NCI-H2196 (cell line): ENCODE measurements around the gene PRSS8.
"Not testable (repeated sequence)": the region's sequence is repeated elsewhere in the genome, so short reads cannot be mapped to it uniquely, and the experiment has no call there.

ENCODE experiments used
- DNase-seq: peaks from one replicate; lab custom pipeline; 2025; ENCODE audit not compliant: unreplicated experiment; lab: John Stamatoyannopoulos, UW

The PRSS8 gene

DNA sequence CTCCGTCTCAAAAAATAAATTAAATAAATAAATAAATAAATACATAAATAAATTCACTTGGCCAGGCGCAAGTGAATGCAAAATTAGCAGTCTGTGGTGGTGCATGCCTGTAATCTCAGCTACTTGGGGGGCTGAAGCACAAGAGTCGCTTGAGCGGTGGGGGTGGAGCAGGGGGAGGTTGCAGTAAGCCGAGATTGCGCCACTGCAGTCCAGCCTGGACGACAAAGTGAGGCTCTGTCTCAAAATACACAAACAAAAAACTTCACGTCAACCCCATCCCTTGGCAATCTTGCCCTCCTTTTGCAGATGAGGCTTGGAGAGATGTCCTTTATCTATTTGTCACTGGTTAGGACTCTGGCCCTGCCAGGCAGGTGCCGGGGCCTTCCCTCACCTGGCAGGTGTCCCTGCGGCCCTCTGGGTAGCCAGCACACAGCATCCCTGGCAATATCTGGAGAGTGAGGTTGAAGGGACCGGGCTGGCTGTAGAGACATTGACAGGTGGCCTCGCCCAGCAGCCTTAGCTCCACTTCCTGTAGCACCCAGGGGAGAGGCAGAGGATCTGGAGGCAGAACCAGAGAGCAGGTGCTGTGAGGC is 10.0 kb upstream of the PRSS8 start:
- DNase-seq = no peak

DNA sequence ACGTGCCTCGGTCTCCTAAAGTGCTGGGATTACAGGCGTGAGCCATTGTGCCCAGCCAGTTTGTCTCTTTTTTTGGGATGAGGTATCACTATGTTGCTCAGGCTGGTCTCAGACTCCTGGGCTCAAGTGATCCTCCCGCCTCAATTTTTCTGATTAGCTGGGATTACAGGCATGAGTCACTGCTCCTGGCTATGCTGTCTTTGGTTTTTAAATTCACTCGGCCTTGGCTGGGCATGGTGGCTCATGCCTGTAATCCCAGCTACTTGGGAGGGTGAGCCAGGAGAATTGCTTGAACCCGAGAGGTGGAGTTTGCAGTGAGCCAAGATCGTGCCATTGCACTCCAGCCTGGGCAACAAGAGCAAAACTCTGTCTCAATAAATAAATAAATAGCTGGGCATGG is 8.9 kb upstream of the PRSS8 start:
- not testable (repeated sequence) for DNase-seq

DNA sequence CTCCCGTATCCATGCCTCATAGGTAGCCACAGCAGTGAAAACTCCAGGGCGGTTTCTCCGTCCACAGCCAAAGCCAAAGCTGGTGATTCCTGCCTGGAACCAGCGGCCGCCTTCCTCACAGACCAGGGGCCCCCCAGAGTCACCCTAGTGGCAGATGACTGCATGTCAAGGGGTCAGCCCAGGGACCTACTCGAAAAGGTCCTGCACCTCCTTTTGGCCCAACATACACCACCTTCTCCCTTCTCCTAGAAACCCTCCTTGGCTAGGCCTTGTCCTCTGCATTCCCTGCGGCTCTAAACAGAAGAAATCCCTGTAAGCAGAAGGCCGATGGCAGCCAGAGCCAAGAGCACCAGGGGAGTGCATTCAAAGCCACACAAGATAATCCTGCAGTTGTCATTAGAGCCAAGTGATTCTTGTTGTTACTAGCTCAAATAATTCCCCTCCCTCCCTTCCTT is 8.2 kb upstream of the PRSS8 start:
- DNase-seq = no peak

DNA sequence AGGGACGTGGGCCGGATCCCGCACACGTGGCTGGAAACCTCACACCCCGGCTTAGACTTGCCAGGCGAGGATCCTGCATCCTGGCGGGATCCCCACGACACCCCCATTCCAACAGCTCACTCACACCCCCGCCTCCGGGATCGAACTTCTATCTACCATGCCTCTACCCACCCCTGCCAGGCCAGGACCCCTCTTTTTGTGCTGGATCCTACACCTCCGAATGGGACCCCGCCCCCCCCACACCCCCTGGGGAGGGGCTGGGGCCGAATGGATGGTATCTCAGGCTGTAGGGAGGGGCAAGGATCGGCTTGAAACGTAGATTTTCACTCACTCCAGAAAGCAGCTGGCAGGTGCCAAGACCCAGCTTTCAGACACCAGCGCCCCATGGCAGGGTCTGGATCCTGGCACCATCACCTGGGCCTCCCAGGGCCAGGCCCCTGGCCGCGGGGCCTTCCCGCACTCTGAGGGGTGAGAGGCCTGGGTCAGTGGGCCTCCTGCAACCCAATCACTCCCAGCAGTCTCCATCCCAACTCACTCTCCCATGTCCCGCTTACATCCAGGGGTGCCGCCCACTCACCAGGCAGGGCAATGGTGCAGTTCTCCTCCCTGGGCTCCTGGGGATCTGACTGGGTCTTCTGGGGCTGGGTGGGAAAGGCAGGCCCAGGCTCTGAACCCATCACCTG is 7.6 kb upstream of the PRSS8 start:
- DNase-seq = no peak

DNA sequence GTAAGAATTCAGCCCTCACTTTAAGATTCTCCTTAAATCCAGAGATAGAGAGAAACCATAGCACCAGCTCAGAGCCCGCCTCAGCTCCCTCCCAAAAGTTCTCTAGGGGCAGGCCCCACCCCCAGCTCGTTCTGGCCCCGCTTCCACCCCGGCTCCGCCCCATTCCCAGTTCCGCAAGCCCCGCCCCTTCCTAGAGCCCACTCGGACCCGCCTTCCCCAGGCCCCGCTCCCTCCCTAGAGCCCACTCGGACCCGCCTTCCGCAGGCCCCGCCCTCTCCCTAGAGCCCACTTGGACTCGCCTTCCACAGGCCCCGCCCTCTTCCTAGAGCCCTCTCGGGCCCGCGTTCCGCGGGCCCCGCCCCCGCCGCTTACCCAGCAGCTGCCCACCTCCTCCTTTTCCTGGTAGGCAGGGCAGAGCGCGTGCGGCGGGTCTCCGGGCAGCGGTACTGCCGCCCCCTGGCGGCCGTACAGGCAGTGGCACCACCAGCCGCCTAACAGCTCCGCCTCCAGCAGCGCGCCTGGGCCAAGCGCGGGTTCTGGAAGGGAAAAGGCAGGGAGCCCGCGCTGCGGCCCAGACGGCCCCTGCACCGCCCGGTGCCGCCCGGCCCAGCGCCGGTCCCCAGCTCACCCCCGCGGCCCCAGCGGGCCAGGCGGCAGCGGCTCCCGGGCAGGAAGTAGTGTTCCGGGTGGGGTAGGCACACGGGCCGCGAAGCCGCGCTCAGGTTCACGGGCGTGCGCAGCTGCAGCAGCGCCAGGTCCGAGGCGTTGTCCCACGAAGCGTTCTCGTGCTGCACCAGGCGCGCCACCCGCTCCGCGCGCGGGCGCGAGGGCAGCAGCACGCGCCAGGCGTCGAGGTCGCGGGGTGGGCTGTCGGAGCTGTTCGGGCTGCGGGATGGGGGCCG is 6.8 kb upstream of the PRSS8 start:
- DNase-seq = peak; percentile 100

DNA sequence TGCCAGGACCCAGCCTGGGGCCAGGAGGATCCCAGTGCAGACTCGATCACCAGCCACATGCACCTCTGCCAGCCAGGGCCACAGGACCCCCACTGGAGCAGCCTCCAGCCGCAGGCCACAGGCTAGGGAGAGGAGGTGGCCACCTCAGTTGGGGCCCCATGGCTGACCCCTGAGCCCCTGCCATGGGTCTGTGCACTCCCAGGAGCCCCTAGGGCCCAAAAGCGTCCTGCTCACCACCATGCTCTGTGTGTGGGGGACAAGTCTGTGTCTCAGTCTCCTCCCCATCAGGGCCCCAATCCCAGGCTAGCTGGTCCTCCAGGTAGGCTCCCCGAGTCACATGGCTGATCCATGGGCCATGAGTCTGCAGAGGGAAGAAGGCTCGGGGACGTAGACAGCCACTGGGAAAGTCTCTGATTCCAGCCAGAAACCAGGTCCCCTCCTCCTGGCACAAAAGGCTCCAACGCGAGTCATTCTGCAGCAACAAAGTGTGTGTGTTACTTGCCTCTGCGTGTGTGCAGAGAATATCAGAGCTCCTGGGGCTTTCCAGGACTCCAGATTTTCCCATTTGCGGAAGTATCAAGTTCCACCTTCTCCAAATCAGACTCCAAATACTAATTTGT is 6.1 kb upstream of the PRSS8 start:
- DNase-seq = no peak

DNA sequence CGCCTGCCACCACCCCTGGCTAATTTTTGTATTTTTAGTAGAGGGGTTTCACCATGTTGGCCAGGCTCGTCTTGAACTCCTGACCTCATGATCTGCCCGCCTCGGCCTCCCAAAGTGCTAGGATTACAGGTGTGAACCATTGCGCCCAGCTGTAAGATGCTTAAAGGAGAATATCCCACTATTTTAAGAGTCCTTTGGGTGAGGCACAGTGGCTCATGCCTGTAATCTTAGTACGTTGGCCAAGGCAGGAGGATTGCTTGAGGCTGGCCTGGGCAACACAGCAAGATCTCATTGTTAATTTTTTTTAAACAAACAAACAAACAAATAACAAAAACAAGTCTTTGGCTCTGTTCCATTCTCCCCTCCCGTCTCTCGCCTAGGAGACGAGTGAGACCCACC is 5.5 kb upstream of the PRSS8 start:
- not testable (repeated sequence) for DNase-seq

DNA sequence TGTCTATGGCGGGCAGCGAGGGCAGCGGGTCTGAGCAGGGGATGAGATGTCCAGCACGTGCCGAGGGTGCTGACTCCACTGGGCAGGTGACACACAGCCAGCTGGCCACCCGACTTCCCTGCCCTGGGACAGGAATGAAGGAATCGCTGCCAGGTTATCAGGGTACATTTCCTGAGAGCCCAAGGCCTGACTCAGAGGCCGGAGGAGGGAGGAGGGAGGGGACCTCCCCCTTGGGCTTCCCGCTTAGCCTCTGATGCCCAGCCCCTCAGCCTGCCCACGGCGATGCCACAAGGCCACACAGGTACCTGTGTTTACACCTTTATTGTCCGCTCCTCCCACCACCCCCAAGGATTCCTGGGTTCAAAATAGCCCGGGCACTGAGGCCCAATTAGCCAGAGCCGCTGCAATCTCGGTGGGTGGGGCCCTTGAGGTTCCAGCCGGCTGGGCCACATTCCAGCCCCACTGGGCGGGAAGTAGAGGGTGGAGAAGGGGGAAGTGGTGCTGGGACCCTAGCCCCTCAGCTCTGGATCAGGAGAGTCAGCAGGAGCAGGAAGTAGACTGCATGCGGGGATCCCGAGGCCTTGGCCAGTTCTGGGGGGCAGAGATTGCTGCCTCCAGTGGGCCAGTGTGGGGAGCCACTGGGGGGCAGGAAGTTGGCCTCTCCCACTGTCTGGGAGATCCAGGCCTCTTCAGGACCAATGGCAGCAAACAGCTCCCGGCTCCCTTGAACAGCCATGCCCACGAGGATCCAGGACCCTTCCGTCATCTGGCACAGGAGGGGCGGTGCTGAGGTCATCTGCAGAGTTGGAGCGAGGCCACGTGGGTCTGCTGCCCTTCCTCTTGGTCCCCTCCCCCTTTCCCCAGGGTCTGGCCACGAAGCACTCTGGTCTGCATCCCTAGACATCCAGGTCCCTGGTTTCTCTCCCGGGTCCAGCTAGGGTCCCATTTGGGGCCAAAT is 3.4 kb upstream of the PRSS8 start:
- no peak for DNase-seq

DNA sequence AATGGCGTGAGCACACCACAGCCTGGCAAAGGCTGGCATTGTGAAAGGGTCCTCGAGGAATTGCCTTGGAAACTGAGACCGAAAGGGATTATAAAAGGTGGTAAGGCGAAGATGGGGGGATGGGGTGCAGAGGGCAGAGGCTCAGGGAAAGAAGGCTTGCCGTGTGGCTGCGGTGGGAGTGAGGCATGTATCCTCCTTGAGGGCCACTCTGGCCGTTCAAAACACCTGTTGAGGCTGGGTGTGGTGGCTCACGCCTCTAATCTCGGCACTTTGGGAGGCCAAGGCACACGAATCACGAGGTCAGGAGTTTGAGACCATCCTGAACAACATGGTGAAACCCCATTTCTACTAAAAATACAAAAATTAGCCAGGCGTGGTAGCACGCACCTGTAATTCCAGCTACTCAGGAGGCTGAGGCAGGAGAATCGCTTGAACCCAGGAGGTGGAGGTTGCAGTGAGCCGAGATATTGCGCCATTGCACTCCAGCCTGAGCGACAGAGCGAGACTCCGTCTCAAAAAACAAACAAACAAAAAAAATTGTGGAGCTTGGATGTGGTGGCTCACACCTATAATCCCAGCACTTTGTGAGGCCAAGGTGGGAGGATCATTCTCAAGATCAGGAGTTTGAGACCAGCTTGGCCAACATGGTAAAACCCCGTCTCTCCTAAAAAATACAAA is 1.4 kb upstream of the PRSS8 start:
- not testable (repeated sequence) for DNase-seq

DNA sequence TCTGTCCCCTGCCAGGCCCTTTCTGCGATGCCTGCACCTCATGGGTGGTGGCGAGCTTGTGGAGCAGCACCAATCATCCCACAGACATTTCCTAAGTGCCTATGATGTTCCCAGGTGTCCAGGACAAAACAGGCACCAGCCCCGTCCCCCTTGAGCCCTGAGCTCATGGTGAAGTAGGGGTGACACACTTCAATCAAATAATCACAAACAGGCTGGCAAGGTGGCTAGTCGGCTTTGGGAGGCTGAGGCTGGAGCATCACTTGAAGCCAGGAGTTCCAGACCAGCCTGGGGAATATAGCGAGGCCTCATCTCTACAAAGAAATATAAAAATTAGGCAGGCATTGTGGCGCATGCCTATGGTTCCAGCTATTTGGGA is 748 bp upstream of the PRSS8 start:
- no peak for DNase-seq

DNA sequence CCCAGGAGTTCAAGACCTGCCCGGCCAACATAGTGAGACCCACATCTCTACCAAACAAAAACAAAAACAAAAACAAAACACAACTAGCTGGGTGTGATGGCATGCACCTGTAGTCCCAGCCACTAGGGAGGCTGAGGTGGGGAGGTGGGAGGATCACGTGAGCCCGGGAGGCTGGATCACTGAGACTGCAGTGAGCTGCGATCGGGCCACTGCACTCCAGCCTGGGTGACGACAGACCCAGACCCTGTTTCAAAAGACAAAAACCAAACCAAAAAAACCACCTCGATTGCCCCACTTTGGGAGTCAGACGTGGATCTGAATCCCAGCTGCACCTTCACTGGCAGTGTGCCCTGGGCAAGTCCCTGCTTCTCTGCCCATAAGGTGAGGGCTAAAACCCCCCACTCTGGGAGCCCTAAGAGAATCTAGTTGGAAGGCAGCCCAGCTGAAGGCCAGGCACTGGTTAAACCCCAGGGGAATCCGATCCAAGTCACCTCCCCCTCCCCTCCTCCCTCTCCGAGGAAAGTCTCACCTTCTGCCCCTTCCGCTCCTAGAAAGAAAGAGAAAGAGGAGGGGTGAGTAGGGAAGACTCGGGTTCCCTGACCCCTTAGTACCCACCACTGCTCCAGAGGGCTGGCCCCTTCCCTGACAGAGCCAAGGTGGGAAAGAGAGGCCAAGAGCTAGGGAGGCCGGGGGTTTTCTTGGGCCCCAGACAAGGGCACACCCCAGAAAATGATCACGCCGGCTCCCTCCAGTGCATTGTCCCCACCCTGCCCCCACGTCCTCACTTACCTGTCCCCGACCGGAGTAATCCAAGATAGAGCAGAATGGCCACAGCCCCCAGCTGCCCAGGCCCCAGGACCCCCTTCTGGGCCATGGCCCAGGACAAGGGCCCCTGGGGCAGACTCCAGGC is 647 bp downstream of the PRSS8 start:
- DNase-seq = peak; percentile 61

DNA sequence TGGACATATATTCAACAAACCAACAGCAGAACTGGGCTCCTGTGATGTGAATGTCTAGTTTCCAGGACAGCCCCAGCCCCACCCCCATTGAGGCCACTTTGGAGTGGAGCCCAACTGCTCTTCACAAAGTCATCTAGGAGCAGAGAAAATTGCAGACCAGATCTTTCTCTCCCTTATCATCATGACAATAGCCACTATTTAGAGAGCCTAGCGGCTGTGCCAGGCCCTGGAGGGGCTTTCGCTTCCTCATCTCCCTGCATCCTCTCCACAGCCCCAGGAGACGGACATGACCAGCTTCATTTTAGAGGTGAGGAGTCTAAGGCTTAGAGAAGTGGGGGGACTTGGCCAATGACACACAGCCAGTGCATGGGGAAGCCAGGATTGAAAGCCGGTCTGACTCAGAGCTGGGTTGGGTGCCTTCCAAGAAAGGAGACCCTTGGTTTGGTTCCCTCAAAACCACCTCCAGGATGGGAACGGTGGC is 1.4 kb downstream of the PRSS8 start:
- peak; percentile 30 for DNase-seq

DNA sequence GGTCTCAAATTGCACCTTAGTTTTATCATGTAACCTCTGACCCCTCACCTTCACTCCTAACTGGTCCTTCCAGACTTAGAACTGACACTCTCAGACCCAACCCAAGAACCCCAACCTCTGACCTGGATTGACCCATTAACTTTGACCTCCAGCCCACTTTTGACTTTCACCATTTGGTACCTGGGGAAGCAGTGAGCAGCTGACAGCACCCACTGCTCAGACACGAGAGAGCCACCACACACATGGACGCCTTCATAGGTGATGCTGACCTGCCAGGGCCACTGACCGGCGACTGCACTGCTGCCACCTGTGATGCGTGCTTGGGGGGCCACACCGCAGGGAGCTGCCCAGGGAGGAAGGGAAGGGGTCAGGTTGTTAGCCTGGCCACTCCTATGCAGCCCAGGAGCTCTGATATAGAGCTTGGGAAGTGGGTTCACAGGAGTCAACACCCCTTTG is 2.5 kb downstream of the PRSS8 start:
- DNase-seq = no peak

DNA sequence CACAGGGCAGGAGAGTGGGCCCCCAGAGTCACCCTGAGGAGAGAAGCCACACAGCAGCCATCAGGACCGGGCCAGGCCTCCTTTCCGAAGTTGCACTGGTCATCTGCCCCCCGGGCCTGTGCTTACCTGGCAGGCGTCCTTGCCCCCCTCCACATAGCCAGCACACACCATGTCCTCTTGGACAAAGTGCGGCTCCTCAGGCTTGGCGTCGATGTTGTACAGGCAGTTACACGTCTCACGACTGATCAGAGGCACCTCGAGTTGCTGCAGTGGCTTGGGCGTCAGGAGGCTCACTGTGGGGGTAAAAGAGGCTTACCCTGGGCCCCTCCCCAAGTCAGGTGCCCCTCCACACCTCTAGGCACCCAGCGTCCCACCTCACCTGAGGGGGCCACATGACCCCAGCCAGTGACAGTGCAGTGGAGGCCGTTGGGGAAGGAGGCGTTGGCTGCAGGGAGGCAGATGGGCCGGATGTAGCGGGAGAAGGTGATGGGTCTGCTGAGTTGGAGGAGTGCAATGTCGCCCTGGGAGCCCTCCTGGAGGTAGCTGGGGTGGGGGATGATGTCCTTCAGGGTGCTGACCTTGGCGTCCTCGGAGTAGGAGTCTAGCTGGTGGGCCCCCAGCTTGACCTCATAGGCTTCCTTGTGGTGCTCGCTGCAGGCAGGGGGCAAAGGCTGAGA is 3.1 kb downstream of the PRSS8 start:
- no peak for DNase-seq

DNA sequence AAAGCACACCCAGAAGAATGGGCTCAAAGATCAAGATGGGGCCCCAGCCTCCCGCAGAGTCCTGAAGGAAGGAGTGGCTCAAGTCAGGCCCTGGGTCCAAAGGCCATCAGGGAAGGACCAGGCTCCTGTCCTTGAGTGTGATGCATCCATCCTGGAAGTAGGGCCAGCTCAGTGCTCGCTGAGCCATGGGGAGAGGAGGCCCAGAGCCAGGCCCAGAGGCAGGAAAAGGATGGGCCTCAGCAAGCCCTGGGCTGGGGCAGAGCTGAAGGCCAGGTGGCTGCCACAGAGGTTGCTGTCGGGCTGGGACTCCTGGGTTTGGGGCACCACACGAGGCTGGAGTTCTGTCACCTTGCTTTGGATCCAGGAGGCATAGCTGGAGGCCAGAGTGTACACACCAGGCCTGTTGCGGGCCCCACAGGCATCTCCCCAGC is 3.7 kb downstream of the PRSS8 start:
- DNase-seq = no peak

DNA sequence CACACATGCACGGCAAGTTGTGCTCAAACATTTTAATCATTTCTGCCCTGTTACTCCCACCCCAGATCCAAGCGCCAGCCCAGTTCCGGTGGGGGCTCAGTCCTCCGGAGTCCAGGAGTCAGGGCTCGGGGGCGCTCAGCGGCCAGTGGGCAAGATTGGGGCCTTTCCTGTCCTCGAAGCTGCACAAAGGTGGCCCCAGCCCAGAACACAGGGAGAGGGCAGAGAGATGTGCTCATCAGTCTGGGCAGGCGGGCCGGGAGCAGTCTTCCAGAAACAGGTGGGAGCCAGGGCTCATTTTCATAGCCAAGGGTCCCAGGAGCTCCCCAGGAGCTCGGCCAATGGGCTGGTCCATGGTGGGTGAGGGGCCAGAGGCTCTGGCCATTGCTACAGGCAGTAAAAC is 4.1 kb downstream of the PRSS8 start:
- DNase-seq = no peak

DNA sequence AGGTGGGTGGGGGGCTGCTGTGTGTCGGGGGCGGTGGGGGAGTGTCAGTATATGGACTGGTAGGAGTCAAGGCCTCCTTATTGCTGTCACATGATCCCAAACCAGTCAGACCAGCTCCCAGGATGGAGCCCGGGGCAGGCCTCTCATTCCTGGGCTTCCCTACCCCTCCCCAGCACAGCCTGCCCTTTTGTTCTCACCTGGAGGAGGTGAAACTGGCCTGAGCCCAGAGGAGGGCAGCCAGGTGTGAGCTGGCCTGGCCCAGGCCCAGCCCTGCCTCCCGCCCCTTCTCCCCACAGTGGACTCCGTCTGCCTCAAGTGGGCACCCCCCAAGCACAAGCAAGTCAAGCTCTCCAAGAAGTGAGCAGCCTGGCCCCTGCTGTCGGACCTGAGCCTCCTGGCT is 4.6 kb downstream of the PRSS8 start:
- peak; percentile 67 for DNase-seq

DNA sequence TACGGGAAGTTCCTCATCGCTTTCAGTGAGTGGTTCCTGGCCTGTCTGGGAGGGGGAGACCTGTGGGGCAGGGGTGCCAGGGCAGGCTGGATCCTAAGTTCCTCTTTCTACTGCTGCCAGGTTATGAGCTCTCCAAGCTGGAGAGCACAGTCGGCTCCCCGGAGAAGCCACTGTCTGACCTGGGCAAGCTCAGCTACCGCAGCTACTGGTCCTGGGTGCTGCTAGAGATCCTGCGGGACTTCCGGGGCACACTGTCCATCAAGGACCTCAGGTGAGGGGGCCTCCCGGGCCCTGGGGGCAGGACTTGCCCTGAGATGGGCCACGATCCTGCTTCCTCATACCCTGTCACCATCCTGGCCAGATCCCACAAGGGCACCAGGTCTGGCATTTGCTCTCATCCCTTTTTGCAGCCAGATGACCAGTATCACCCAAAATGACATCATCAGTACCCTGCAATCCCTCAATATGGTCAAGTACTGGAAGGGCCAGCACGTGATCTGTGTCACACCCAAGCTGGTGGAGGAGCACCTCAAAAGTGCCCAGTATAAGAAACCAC is 5.1 kb downstream of the PRSS8 start:
- peak; percentile 28 for DNase-seq
